ENCODE results near the gene SERPINE2. TPM values are rescaled to one million over a fixed set of nuclear protein-coding genes. Genes with fewer than 3 reads are reported as not detected.

SERPINE2 gene
- total RNA-seq, 2 experiments from 2014 or later = 40.4 to 42.4 TPM

DNA sequence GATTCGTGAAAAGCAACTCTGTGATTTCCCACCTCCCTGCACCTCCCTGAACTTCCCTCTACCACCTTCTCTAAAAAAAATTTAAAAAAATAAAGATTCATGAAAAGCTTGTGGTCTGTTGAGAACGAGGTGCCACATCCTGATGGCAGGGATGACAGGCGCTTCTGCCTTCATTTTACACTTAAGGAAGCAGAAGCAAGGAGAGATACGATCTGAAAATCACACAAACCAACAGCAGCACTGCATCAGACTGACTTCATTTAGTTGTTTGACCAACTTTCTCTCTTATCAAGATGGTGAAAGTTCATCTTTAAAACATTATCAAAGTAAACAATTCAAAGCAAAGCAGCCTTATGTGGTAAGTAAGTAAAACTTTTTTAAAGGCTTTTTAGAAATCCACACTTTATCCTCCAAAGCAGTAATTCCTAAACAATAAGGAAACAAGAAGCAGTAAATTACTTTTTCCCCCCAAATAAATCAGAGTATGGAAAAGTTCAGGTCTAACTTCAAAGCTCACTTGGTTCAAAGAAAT, 109.4 kb downstream of the SERPINE2 start:
- TF ChIP-seq, protein P1, sequence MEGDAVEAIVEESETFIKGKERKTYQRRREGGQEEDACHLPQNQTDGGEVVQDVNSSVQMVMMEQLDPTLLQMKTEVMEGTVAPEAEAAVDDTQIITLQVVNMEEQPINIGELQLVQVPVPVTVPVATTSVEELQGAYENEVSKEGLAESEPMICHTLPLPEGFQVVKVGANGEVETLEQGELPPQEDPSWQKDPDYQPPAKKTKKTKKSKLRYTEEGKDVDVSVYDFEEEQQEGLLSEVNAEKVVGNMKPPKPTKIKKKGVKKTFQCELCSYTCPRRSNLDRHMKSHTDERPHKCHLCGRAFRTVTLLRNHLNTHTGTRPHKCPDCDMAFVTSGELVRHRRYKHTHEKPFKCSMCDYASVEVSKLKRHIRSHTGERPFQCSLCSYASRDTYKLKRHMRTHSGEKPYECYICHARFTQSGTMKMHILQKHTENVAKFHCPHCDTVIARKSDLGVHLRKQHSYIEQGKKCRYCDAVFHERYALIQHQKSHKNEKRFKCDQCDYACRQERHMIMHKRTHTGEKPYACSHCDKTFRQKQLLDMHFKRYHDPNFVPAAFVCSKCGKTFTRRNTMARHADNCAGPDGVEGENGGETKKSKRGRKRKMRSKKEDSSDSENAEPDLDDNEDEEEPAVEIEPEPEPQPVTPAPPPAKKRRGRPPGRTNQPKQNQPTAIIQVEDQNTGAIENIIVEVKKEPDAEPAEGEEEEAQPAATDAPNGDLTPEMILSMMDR (IDR thresholded peaks at IDR 0.05) = no peak
- CTCF ChIA-PET = interaction anchor here (1.0 to 1.3 kb wide), 3 partner anchors 20 to 72 kb away, joined by 3 to 5 read pairs (median 4); no protein-coding TSS in a partner anchor
- Mint-ChIP-seq H3K4me3 (no peak overlapping the region), H3K27ac (peak overlapping the region; percentile 63), H3K36me3 (ENCODE audit: low read depth) (peaks cover 11% of the 10 kb centered on the region), H3K4me1 (ENCODE audit: low read depth) (peaks cover 51% of the 10 kb centered on the region), H3K9me3 (peaks cover 2% of the 10 kb centered on the region), H3K27me3 (no peaks in the 10 kb centered on the region)
- ATAC-seq (peak; percentile 80), DNase-seq (peak; percentile 50)
- intact Hi-C loops (cut with micrococcal nuclease) = no loop called here
- POLR2A ChIA-PET = interaction anchor here (0.6 to 2.0 kb wide), 4 partner anchors 14 to 607 kb away, joined by 3 to 6 read pairs (median 4); partner anchors contain the start of gene MRPL44

DNA sequence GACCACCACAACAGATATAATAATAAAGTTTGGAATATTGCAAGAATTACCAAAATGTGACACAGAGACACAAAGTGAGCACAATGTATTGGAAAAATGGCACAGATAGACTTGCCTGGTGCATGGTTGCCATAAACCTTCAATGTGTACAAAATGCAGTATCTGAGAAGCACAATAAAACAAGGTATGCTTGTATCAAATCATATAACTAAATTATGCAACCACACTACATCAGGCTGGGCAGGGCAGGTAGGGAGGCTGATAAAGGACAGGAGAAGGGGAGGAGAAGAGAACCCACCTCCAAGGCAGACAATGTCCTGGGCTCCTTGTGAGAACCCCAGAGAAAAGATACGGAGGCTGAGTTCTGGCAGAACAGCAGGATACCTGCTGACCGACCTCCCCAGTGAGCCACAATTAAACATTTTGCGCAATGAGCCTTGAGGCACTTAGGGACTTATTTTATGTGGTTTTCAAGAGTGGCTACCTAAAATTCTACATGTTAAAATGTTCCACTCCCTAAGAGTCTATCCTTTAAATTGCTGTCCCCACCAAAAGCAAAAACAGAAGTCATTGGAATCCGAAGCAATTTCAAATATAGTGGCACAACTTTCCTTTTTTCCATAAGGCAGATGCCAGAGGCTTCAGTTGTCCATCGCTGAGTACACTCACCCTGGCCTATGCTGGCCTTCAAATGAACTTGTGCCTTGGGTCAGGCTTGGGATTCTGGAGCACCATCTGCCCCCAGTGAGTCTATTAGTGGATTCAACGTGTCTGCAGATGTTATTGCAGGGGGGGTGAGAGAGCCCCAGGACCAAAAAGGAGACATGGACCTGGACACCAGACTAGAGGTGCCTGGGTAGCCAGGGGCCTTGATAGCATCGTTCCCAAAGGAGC, 110.7 kb downstream of the SERPINE2 start:
- POLR2A ChIA-PET = no interaction called here
- H3K36me3 Mint-ChIP-seq (ENCODE audit: low read depth) = peaks cover 11% of the 10 kb centered on the region
- DNase-seq (no peak), ATAC-seq (no peak)
- H3K4me3 Mint-ChIP-seq = no peak overlapping the region
- H3K27ac Mint-ChIP-seq = no peak overlapping the region
- CTCF ChIA-PET = no interaction called here
- H3K4me1 Mint-ChIP-seq (ENCODE audit: low read depth) = peaks cover 45% of the 10 kb centered on the region
- no peaks in the 10 kb centered on the region for H3K27me3 Mint-ChIP-seq
- H3K9me3 Mint-ChIP-seq = peaks cover 2% of the 10 kb centered on the region
- intact Hi-C loops (cut with micrococcal nuclease) = no loop called here
- TF ChIP-seq, protein P1 (IDR thresholded peaks at IDR 0.05) = no peak

DNA sequence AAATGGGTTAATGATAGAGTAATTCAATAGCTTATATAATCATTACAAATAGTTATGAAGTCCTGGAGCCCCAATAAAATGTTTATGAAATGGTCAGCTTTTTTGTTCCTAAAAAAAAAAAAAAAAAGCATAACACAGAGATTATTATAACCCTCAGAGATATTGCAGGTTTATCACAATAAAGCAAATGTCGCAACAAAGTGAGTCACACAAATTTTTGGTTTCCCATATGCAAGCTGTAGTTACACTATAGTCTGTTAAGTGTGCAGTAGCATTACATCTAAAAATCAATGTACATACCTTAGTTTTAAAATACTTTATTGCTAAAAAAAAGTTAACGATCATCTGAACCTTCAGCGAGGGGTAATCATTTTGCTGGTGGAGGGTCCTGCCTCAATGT, 114.0 kb downstream of the SERPINE2 start:
- no peak overlapping the region for H3K27ac Mint-ChIP-seq

More for the DNA sequence above, 114.0 kb downstream of the SERPINE2 start:
- H3K27me3 Mint-ChIP-seq = no peaks in the 10 kb centered on the region
- intact Hi-C loops (cut with micrococcal nuclease) = no loop called here
- peaks cover 11% of the 10 kb centered on the region for H3K36me3 Mint-ChIP-seq (ENCODE audit: low read depth)
- no peak overlapping the region for H3K4me3 Mint-ChIP-seq
- H3K4me1 Mint-ChIP-seq (ENCODE audit: low read depth) = peaks cover 33% of the 10 kb centered on the region
- DNase-seq (no peak), ATAC-seq (no peak)
- CTCF ChIA-PET = interaction anchor here (0.8 kb wide), 1 partner anchor 45 kb away, joined by 4 read pairs; no protein-coding TSS in a partner anchor
- H3K9me3 Mint-ChIP-seq = peaks cover 2% of the 10 kb centered on the region
- TF ChIP-seq, protein P1 (IDR thresholded peaks at IDR 0.05) = no peak
- POLR2A ChIA-PET = interaction anchor here (1.0 kb wide), 1 partner anchor 10 kb away, joined by 3 read pairs; no protein-coding TSS in a partner anchor

Other genes with a start within 250 kb of the SERPINE2 start
- gene AP1S3, start 201.7 kb downstream of the SERPINE2 start, total RNA-seq = 1 to 10 TPM; 5.7 to 6.6 TPM
- 10 to 100 TPM; 20.8 to 23.1 TPM for gene WDFY1, start 94.0 kb downstream of the SERPINE2 start, total RNA-seq
- 10 to 100 TPM; 37.8 to 40.4 TPM for gene MRPL44, start 81.8 kb downstream of the SERPINE2 start, total RNA-seq

All from activated CD8-positive, alpha-beta T cell treated with anti-CD3 and anti-CD28 coated beads for 36 hours (primary cell).